Activated naive CD4-positive, alpha-beta T cell treated with anti-CD3 and anti-CD28 coated beads, Interleukin-2, amount 10 ng/mL, durations not matched to agents 7 days and 5 days (primary cell): ENCODE measurements around the gene RILP.

Source experiments
- CTCF ChIA-PET: fragments of 350-600 bp; sonication (Branson Sonifier 250); formaldehyde crosslinking; loops from one replicate; lab custom pipeline; 2021; ENCODE audit warnings: antibody characterized with exemption; lab: Charles Lee
- DNase-seq: peaks from one replicate; pipeline ENCODE4 v3.0.0-alpha.2; 2020
- H3K27ac Mint-ChIP-seq: one replicate; pipeline ENCODE4 v1.8.0; 2021; ENCODE audit warnings: mild to moderate bottlenecking, moderate library complexity, mixed read lengths
- H3K27me3 Mint-ChIP-seq: one replicate; pipeline ENCODE4 v1.8.0; 2021; ENCODE audit warnings: mild to moderate bottlenecking, mixed read lengths
- H3K36me3 Mint-ChIP-seq: one replicate; pipeline ENCODE4 v1.8.0; 2021; ENCODE audit warnings: mixed read lengths
- H3K4me1 Mint-ChIP-seq: one replicate; pipeline ENCODE4 v1.8.0; 2021; ENCODE audit warnings: mixed read lengths
- H3K4me3 Mint-ChIP-seq: one replicate; pipeline ENCODE4 v1.8.0; 2021; ENCODE audit warnings: mild to moderate bottlenecking, moderate library complexity, mixed read lengths
- H3K9me3 Mint-ChIP-seq: one replicate; pipeline ENCODE4 v1.8.0; 2021; ENCODE audit warnings: mixed read lengths

The RILP gene

GRCh38 chr17:1629504-1630310, 20.0 kb downstream of the RILP start:
- Mint-ChIP-seq H3K4me1 (peaks cover 26% of the 10 kb centered on the region), H3K4me3 (peak overlapping the region; percentile 69), H3K9me3 (no peaks in the 10 kb centered on the region), H3K27ac (no peak overlapping the region), H3K36me3 (no peaks in the 10 kb centered on the region), H3K27me3 (peaks cover 82% of the 10 kb centered on the region)
- CTCF ChIA-PET, result interaction anchor here (0.6 to 3.7 kb wide), 17 partner anchors 8 to 432 kb away, joined by 3 to 42 read pairs (median 4); partner anchors contain the start of genes INPP5K, PITPNA and RILP
- DNase-seq, result peak; percentile 86

- H3K36me3 Mint-ChIP-seq, result no peaks in the 10 kb centered on the region
- H3K27me3 Mint-ChIP-seq, result peaks cover 89% of the 10 kb centered on the region
- peak; percentile 93 for DNase-seq
- H3K4me3 Mint-ChIP-seq, result peak overlapping the region; percentile 82
- CTCF ChIA-PET, result interaction anchor here (0.7 to 3.7 kb wide), 9 partner anchors 9 to 266 kb away, joined by 3 to 42 read pairs (median 4); partner anchors contain the start of genes INPP5K and RILP
- no peaks in the 10 kb centered on the region for H3K9me3 Mint-ChIP-seq
- peak overlapping the region; percentile 80 for H3K27ac Mint-ChIP-seq
- peaks cover 26% of the 10 kb centered on the region for H3K4me1 Mint-ChIP-seq
Measured at GRCh38 chr17:1628856-1629503, 20.7 kb downstream of the RILP start.

- CTCF ChIA-PET, result interaction anchor here (2.2 to 3.7 kb wide), 2 partner anchors 20 to 55 kb away, joined by 11 to 42 read pairs; partner anchors contain the start of gene RILP
- DNase-seq, result peak; percentile 83
- peak within 1 kb of the TSS; percentile 82 for H3K4me3 Mint-ChIP-seq
- H3K27me3 Mint-ChIP-seq, result peaks cover 91% of the 10 kb centered on the region
- no peaks in the 10 kb centered on the region for H3K9me3 Mint-ChIP-seq
- H3K4me1 Mint-ChIP-seq, result peaks cover 26% of the 10 kb centered on the region
- H3K27ac Mint-ChIP-seq, result peak within 1 kb of the TSS; percentile 80
- no peaks in the 10 kb centered on the region for H3K36me3 Mint-ChIP-seq
Measured at GRCh38 chr17:1627982-1628855, 21.4 kb downstream of the RILP start, which contains the start of gene SLC43A2. TSS of gene SLC43A2 (minus strand) at chr17:1628834. CDS start at chr17:1627874, 960 bp downstream.

DNA sequence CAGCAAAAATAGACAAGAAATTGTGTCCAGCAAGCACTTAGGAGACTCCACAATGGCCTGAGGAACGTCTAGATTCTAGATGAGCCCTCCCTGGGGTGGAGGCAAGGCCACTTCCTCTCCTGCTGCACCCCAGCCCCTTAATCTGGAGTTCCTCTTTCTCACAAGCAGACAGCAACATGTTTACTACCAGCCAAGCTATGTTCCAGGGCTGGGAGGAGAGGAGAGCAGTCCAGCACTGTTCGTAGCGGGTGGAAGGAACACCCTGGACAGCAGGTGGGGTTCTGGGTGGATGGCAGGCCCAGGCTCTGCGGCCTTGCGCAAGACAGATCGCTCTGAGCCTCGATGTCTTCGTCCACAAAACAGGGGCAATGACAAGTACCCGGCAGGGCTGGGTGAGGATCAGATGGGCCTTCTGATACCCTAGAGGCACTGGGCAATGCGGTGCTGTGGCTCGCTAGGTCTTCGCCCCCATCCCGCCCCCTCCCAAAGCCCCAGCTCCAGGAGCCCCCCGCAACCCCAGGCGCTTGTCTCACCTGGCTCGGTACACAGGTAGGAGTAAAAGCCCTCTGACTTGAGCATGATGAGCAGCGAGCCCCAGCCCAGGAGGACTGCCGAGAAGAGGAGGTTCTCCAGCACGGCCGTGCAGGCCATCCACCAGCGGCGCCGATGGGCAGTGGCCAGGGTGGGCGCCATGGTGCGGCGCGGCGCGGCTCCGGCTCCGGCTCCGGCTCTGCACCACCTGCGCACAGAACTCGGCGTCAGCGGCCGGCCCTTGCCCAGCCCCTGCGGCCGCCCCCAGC, 22.3 kb downstream of the RILP start:
- no peaks in the 10 kb centered on the region for H3K36me3 Mint-ChIP-seq
- DNase-seq, result no peak

GRCh38 chr17:1626333-1626732, 23.3 kb downstream of the RILP start:
- CTCF ChIA-PET, result interaction anchor here (0.9 to 1.0 kb wide), 2 partner anchors 22 to 52 kb away, joined by 3 to 4 read pairs; no protein-coding TSS in a partner anchor
- Mint-ChIP-seq H3K27me3 (peaks cover 75% of the 10 kb centered on the region), H3K4me1 (peaks cover 26% of the 10 kb centered on the region), H3K9me3 (no peaks in the 10 kb centered on the region), H3K27ac (no peak overlapping the region), H3K36me3 (no peaks in the 10 kb centered on the region), H3K4me3 (no peak overlapping the region)
- DNase-seq, result no peak

More for the DNA sequence above, 22.3 kb downstream of the RILP start:
- Mint-ChIP-seq H3K27me3 (peaks cover 86% of the 10 kb centered on the region), H3K4me1 (peaks cover 26% of the 10 kb centered on the region), H3K27ac (no peak overlapping the region), H3K4me3 (peak overlapping the region; percentile 59), H3K9me3 (no peaks in the 10 kb centered on the region)
- CTCF ChIA-PET, result interaction anchor here (1.0 kb wide), 1 partner anchor 21 kb away, joined by 4 read pairs; no protein-coding TSS in a partner anchor

- Mint-ChIP-seq H3K36me3 (no peaks in the 10 kb centered on the region), H3K4me1 (peaks cover 25% of the 10 kb centered on the region), H3K27me3 (peaks cover 68% of the 10 kb centered on the region), H3K27ac (no peak overlapping the region), H3K4me3 (no peak overlapping the region), H3K9me3 (no peaks in the 10 kb centered on the region)
- no peak for DNase-seq
- CTCF ChIA-PET, result interaction anchor here (1.4 kb wide), 1 partner anchor 51 kb away, joined by 8 read pairs; no protein-coding TSS in a partner anchor
Measured at GRCh38 chr17:1625581-1625980, 24.1 kb downstream of the RILP start.

- Mint-ChIP-seq H3K27ac (no peak overlapping the region), H3K4me1 (peaks cover 22% of the 10 kb centered on the region), H3K9me3 (no peaks in the 10 kb centered on the region), H3K36me3 (no peaks in the 10 kb centered on the region), H3K4me3 (no peak overlapping the region), H3K27me3 (peaks cover 63% of the 10 kb centered on the region)
- DNase-seq, result no peak
- CTCF ChIA-PET, result interaction anchor here (0.7 to 1.4 kb wide), 2 partner anchors 8 to 51 kb away, joined by 3 to 8 read pairs; no protein-coding TSS in a partner anchor
Measured at GRCh38 chr17:1625053-1625452, 24.6 kb downstream of the RILP start.

DNA sequence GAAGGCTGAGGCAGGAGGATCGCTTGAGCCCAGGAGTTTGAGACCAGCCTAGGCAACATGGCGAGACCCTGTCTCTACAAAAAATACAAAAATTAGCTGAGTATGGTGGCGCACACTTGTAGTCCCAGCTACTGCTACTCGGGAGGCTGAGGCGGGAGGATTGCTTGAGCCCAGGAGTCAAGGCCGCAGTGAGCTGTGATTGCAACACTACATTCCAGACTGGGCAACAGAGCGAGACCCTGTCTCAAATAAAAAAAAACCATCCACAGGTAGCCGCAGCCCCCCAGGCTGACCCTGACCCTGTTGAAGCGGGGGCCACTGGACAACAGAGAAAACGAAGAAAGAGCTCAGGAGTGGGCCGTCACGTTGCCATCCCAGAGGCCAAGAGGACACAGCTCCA, 25.0 kb downstream of the RILP start:
- CTCF ChIA-PET, result interaction anchor here (0.7 to 1.4 kb wide), 2 partner anchors 9 to 50 kb away, joined by 3 to 8 read pairs; no protein-coding TSS in a partner anchor
- Mint-ChIP-seq H3K4me3 (no peak overlapping the region), H3K27me3 (peaks cover 58% of the 10 kb centered on the region), H3K4me1 (peaks cover 20% of the 10 kb centered on the region), H3K36me3 (no peaks in the 10 kb centered on the region), H3K27ac (no peak overlapping the region), H3K9me3 (no peaks in the 10 kb centered on the region)
- DNase-seq, result no peak

- H3K27ac Mint-ChIP-seq, result no peak overlapping the region
- peaks cover 46% of the 10 kb centered on the region for H3K27me3 Mint-ChIP-seq
- no peaks in the 10 kb centered on the region for H3K9me3 Mint-ChIP-seq
- H3K4me1 Mint-ChIP-seq, result peaks cover 12% of the 10 kb centered on the region
- CTCF ChIA-PET, result interaction anchor here (1.3 kb wide), 1 partner anchor 46 kb away, joined by 3 read pairs; no protein-coding TSS in a partner anchor
- H3K36me3 Mint-ChIP-seq, result no peaks in the 10 kb centered on the region
- DNase-seq, result no peak
- H3K4me3 Mint-ChIP-seq, result no peak overlapping the region
Measured at GRCh38 chr17:1623057-1623630, 26.5 kb downstream of the RILP start.

- peaks cover 5% of the 10 kb centered on the region for H3K4me1 Mint-ChIP-seq
- H3K4me3 Mint-ChIP-seq, result no peak overlapping the region
- no peak overlapping the region for H3K27ac Mint-ChIP-seq
- DNase-seq, result no peak
- CTCF ChIA-PET, result interaction anchor here (1.6 kb wide), 1 partner anchor 88 kb away, joined by 3 read pairs; no protein-coding TSS in a partner anchor
- H3K9me3 Mint-ChIP-seq, result no peaks in the 10 kb centered on the region
- no peaks in the 10 kb centered on the region for H3K36me3 Mint-ChIP-seq
- peaks cover 32% of the 10 kb centered on the region for H3K27me3 Mint-ChIP-seq
Measured at GRCh38 chr17:1621273-1621954, 28.3 kb downstream of the RILP start.

GRCh38 chr17:1620486-1620885, 29.2 kb downstream of the RILP start:
- peaks cover 3% of the 10 kb centered on the region for H3K4me1 Mint-ChIP-seq
- peaks cover 23% of the 10 kb centered on the region for H3K27me3 Mint-ChIP-seq
- no peak for DNase-seq
- no peaks in the 10 kb centered on the region for H3K9me3 Mint-ChIP-seq
- CTCF ChIA-PET, result interaction anchor here (1.6 kb wide), 1 partner anchor 87 kb away, joined by 3 read pairs; no protein-coding TSS in a partner anchor
- H3K36me3 Mint-ChIP-seq, result no peaks in the 10 kb centered on the region
- H3K27ac Mint-ChIP-seq, result no peak overlapping the region
- no peak overlapping the region for H3K4me3 Mint-ChIP-seq

DNA sequence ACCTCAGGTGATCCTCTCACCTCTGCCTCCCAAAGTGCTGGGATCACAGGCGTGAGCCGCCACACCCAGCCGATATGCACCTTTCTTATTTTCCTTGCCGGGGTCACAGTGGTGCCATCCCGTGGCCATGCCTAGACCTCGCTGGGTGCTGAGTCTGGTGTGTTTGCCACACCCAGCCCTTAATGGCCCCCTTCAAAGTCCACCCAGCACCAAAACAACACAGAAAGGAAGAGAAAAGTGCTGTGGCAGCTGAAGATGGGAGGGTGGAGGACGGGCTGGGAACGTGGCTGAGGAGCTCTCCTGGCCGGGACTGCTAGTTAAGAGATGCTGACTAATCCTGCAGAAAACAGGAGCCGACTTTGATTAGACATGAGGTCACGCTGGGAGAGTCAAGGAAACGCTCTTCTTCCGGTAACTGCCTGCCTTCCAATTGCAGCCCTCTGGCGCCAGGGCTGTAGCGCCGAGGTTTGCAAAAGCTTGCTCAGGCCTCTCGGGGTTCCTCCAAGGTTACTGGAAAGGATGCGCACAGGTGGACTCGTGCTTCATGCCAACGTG, 32.0 kb downstream of the RILP start:
- no peaks in the 10 kb centered on the region for H3K9me3 Mint-ChIP-seq
- H3K4me1 Mint-ChIP-seq, result peaks cover 3% of the 10 kb centered on the region
- no peak for DNase-seq
- H3K36me3 Mint-ChIP-seq, result no peaks in the 10 kb centered on the region
- no peak overlapping the region for H3K4me3 Mint-ChIP-seq
- H3K27me3 Mint-ChIP-seq, result peaks cover 4% of the 10 kb centered on the region
- H3K27ac Mint-ChIP-seq, result no peak overlapping the region
- CTCF ChIA-PET, result interaction anchor here (1.1 kb wide), 1 partner anchor 57 kb away, joined by 3 read pairs; no protein-coding TSS in a partner anchor
